SW 1271 (cell line): ENCODE results near the gene NDUFS8.

Experiments used
- DNase-seq, 2 experiments: peaks; one replicate each; lab custom pipeline; 2025; lab: John Stamatoyannopoulos, UW

NDUFS8 gene

GRCh38 chr11:68016161-68016903 lies 14.1 kb upstream of the NDUFS8 start:
- no peak for DNase-seq

- peak in 1 of 2 experiments; percentile 36 for DNase-seq
Measured at GRCh38 chr11:68016904-68017817, 13.3 kb upstream of the NDUFS8 start.

GRCh38 chr11:68017980-68018729 lies 12.3 kb upstream of the NDUFS8 start:
- DNase-seq = no peak

- DNase-seq = no peak
Measured at GRCh38 chr11:68018730-68019190, 11.7 kb upstream of the NDUFS8 start.

DNA sequence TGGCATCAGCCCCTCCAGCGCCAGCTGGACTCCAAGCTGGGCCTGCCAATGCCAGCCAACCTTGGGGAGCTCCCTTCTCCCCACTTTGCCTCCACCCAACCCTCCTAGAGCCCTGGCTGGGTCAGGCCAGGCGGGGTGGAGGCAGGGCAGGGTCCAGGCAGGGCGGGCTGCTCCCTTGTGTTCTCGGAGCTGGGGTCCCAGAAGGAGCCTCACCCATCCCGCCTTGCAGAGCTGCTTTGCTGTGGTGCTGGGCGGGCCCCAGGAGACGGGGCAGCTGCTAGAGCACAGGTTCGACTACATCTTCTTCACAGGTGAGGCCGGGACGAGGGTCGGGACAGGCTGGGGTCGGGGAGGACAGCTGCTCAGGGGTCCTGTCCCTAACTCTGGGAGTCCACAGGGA lies 11.0 kb upstream of the NDUFS8 start:
- no peak for DNase-seq

DNA sequence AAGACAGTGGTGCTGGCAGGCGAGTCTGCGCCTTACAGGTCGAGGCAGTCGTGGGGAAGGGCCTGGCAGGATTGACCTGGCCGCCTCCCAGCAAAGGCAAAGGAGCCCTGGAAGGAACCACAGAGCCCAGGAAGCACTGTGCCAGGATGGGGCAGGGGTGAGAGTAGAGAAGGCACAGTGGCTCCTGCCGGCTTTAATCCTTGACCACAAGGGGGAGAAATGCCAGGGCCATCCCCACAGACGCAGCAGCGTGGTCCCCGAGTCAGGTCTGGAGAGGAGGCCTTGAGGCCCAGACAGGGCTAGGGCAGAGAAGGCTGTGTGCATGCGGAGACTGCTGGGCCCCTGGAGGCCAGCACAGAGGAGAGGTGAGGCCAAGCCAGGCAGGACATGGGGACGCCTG lies 9.9 kb upstream of the NDUFS8 start:
- DNase-seq = peak; percentile 33 to 62

- DNase-seq = peak in 1 of 2 experiments; percentile 44
Measured at GRCh38 chr11:68021167-68021787, 9.2 kb upstream of the NDUFS8 start.

- no peak for DNase-seq
Measured at GRCh38 chr11:68022531-68022930, 8.0 kb upstream of the NDUFS8 start.

GRCh38 chr11:68024508-68024907 lies 6.0 kb upstream of the NDUFS8 start:
- DNase-seq = no peak

GRCh38 chr11:68025047-68025446 lies 5.4 kb upstream of the NDUFS8 start:
- peak in 1 of 2 experiments; percentile 36 for DNase-seq

DNA sequence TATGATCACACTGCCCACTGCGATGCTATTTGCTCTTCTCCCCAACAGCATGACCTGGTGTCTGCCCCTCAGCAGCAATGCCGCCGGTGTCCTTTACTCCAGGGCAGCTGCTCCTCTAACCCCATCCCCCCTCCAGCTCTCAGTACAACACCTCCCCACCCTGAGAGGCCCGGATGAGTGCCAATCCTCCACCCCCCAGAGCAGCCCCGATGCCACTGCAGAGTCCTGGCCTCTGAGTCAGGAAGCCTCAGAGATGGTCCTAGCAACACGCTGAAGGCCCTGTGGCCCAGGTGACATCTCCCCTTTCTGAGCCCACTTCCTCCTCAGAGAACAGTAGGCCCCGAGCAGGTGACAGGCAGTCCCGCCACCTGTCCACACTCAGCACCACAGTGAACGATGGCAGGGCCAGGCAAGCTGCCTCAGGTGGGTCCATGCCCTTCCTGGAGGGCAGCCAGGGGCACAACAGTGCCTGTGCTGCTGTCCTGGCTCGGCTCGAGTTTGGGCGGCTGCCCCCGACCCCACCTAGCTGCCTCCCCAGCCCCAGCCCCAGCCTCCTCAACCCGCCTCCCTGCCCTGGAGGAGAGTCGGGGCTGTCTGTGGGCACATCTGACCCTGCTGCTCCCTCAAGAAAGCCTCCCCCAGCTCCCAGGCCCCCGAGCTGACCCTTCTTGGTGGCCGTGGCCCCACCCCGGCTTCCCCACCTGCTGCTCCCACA lies 3.9 kb upstream of the NDUFS8 start:
- no peak for DNase-seq

- DNase-seq = no peak
Measured at GRCh38 chr11:68027667-68028066, 2.8 kb upstream of the NDUFS8 start.

- peak in 1 of 2 experiments; percentile 18 for DNase-seq
Measured at GRCh38 chr11:68028802-68029545, 1.5 kb upstream of the NDUFS8 start.

DNA sequence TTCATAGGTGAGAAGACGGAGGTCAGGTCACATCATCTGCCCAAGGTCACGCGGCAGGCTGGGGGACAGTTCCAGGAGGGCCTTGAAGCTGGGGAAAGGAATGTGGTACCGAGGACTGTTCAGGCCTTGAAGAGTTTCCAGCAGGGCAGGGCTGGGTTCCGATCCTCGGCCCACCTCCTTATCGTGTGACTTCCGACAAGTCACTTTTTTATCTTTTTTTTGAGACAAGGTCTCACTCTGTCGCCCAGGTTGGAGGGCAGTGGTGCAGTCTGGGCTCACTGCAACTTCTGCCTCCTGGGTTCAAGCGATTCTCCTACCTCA lies 623 bp downstream of the NDUFS8 start:
- no peak for DNase-seq

- DNase-seq = no peak
Measured at GRCh38 chr11:68032003-68032402, 1.5 kb downstream of the NDUFS8 start.

GRCh38 chr11:68032997-68033707 lies 2.7 kb downstream of the NDUFS8 start:
- DNase-seq = no peak

DNA sequence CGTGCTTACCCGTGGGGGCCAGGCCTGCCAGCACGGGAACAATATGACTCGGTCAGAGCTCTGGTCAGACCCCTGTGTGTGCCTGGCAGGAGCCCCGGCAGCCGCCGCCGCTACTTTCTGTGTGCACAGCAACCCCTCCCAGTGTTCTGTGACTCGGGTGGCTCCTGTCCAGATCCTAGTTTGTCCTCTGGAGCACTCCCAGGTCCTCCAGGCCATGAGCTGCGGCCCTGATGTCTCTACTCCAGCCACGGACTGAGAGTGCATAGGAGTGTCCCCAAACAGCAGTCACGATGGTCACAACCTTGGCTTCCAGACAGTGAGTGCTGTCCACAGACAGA lies 3.2 kb downstream of the NDUFS8 start:
- DNase-seq = no peak

GRCh38 chr11:68035266-68035876 lies 4.9 kb downstream of the NDUFS8 start:
- DNase-seq = no peak

DNA sequence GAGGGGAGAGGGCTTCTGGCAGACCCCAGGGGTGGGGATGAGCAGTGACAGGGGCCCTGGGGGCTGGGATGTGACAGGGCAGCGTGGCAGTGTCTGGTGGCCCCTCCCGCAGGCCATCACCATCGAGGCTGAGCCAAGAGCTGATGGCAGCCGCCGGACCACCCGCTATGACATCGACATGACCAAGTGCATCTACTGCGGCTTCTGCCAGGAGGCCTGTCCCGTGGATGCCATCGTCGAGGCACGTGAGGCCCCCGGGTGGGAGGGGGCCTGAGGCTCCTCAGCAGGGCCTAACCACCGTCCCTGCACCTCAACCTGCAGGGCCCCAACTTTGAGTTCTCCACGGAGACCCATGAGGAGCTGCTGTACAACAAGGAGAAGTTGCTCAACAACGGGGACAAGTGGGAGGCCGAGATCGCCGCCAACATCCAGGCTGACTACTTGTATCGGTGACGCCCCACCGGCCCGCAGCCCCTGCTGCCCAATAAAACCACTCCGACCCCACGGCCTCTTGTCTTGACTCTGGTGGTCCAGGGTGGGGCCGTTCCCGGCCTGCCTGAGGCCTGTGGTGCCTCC lies 5.7 kb downstream of the NDUFS8 start:
- no peak for DNase-seq
